ENCODE measurements around the gene FOXA1. TPM values are rescaled to one million over a fixed set of nuclear protein-coding genes. Genes with fewer than 3 reads are reported as not detected.

FOXA1 gene
- total and polyA plus RNA-seq, 9 of the 15 experiments (the other 6 are each of a cell fraction or from before 2014, with no cell fraction given) = 0.20 to 3.0 (median 1.3) TPM

DNA sequence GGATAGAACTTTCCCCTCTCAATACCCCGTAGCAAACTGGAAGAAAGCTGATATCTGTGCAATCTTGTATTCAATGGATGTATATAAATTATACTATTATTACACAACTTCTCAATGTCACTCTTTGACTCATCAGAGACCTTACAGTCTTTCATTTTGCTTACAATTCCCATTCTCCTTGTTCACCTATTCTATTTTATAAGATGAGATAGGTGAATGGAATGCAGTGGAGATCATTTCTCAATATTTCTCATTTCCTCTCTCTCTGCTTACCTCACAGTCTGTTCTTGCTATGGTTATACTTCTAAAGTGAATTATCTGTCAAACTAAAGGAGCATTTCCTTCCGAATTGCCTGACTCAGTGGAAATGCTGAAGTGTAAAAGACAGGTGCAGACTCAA, 14.9 kb downstream of the FOXA1 start:
- Histone ChIP-seq H3K27me3 (ENCODE audit: control insufficient read depth in 2 of 2, insufficient read depth in 2 of 2, low read length in 2 of 2) (no peaks in the 10 kb centered on the region; a peak in 1 of 5 replicates), H4K20me1 (replicated peaks; ENCODE audit: control insufficient read depth, insufficient read depth, low read length) (no peaks in the 10 kb centered on the region), H3K9me1 (ENCODE audit: control insufficient read depth, insufficient read depth, low read length) (no peaks in the 10 kb centered on the region), H3K9ac (ENCODE audit: insufficient read depth in 1 of 2, low read depth in 2 of 2, low read length in 2 of 2) (no peak overlapping the region), H3K79me2 (ENCODE audit: control insufficient read depth, insufficient read depth, low read length) (no peaks in the 10 kb centered on the region), H3K4me2 (ENCODE audit: insufficient read depth, low read length) (no peak overlapping the region), H3K4me1 (replicated peaks in 1 of 2; ENCODE audit: control insufficient read depth in 2 of 2, insufficient read depth in 2 of 2, low read length in 2 of 2) (peaks cover 0 to 9% of the 10 kb centered on the region in 2 experiments; a peak in 1 of 5 replicates), H2AFZ (ENCODE audit: low read depth, low read length) (no peak overlapping the region), H3K27ac (ENCODE audit: extremely low read depth, low read depth, low read length) (no peak overlapping the region), H3K36me3 (ENCODE audit: control insufficient read depth, insufficient read depth, low read length) (no peaks in the 10 kb centered on the region), H3K9me3 (replicated peaks; ENCODE audit: control insufficient read depth, insufficient read depth, low read depth, low read length) (no peaks in the 10 kb centered on the region), H3K4me3 (no peak overlapping the region)
- intact Hi-C loops (cut with micrococcal nuclease) (no loop called here), in situ Hi-C loops (cut with MboI) (loop anchor here (25.0 kb wide), 1 partner anchor 318 kb away; no protein-coding TSS in a partner anchor)
- WGBS (ENCODE audit: insufficient coverage, low coverage, missing lambda C conversion rate) = 0% methylated on average over 2 of the region's 2 CpGs
- BruUV-seq (replicated peaks) = no TSS peak
- ChIA-PET POLR2A (no interaction called here), CTCF (ENCODE audit: low intra/inter-chr PET ratio) (no interaction called here)
- ATAC-seq = no peak
- no peak for FAIRE-seq
- TF ChIP-seq, protein P1, sequence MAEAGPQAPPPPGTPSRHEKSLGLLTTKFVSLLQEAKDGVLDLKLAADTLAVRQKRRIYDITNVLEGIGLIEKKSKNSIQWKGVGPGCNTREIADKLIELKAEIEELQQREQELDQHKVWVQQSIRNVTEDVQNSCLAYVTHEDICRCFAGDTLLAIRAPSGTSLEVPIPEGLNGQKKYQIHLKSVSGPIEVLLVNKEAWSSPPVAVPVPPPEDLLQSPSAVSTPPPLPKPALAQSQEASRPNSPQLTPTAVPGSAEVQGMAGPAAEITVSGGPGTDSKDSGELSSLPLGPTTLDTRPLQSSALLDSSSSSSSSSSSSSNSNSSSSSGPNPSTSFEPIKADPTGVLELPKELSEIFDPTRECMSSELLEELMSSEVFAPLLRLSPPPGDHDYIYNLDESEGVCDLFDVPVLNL (CRISPR knock-in tag; IDR thresholded peaks at IDR 0.05; ENCODE audit: low read depth) = no peak
- TF ChIP-seq C11orf30 (IDR thresholded peaks at IDR 0.05; ENCODE audit: low read depth) (no peak), HDGF (IDR thresholded peaks at IDR 0.05) (no peak), BRD4 (IDR thresholded peaks at IDR 0.05) (no peak)
- DNase-seq (ENCODE audit: extremely low read depth in 1 of 4, low spot score in 3 of 4) = no peak

DNA sequence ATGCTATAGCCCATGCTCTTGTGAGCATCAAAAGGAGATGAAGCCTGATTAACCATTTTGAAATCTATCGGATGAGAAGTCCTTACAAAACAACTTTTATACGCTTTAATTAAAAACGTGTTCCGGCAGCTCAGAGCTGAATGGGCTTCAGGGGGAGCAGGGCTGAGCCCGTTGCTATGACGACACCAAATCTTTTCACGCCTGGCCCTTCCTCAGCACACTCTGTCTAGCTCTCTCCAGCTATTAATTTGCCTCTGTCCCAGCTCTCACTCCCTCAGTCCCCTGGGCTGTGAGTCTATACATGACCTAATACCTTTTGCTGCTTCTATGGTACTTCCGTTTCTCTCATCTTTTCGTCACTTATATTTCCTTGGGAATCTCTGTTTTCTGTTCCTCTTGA, 15.8 kb downstream of the FOXA1 start:
- no peak overlapping the region for H3K4me3 ChIP-seq
- H3K27ac ChIP-seq (ENCODE audit: extremely low read depth, low read depth, low read length) = no peak overlapping the region
- TF ChIP-seq, protein P2, sequence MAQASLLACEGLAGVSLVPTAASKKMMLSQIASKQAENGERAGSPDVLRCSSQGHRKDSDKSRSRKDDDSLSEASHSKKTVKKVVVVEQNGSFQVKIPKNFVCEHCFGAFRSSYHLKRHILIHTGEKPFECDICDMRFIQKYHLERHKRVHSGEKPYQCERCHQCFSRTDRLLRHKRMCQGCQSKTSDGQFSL (CRISPR knock-in tag; IDR thresholded peaks at IDR 0.05) = no peak
- TF ChIP-seq, protein P2 (tag; IDR thresholded peaks at IDR 0.05) = no peak
- TF ChIP-seq RFX1 (IDR thresholded peaks at IDR 0.05) = peak; percentile 60
- ChIA-PET CTCF (ENCODE audit: low intra/inter-chr PET ratio) (no interaction called here), POLR2A (no interaction called here)
- DNase-seq (ENCODE audit: extremely low read depth in 1 of 4, low spot score in 3 of 4) (no peak), ATAC-seq (no peak), FAIRE-seq (no peak)
- no peaks in the 10 kb centered on the region for H3K79me2 ChIP-seq (ENCODE audit: control insufficient read depth, insufficient read depth, low read length)
- 7% methylated on average over 9 of the region's 9 CpGs for WGBS (ENCODE audit: insufficient coverage, low coverage, missing lambda C conversion rate)
- H3K9ac ChIP-seq (ENCODE audit: insufficient read depth in 1 of 2, low read depth in 2 of 2, low read length in 2 of 2) = no peak overlapping the region
- BruUV-seq (replicated peaks) = no TSS peak
- no peak overlapping the region for H2AFZ ChIP-seq (ENCODE audit: low read depth, low read length)
- H4K20me1 ChIP-seq (replicated peaks; ENCODE audit: control insufficient read depth, insufficient read depth, low read length) = no peaks in the 10 kb centered on the region
- H3K4me1 ChIP-seq (replicated peaks in 1 of 2; ENCODE audit: control insufficient read depth in 2 of 2, insufficient read depth in 2 of 2, low read length in 2 of 2) = peaks cover 0 to 9% of the 10 kb centered on the region in 2 experiments; a peak in 1 of 5 replicates
- H3K9me3 ChIP-seq (replicated peaks; ENCODE audit: control insufficient read depth, insufficient read depth, low read depth, low read length) = no peaks in the 10 kb centered on the region
- no peak overlapping the region for H3K4me2 ChIP-seq (ENCODE audit: insufficient read depth, low read length)
- H3K36me3 ChIP-seq (ENCODE audit: control insufficient read depth, insufficient read depth, low read length) = no peaks in the 10 kb centered on the region
- intact Hi-C loops (cut with micrococcal nuclease) = no loop called here
- no peaks in the 10 kb centered on the region for H3K9me1 ChIP-seq (ENCODE audit: control insufficient read depth, insufficient read depth, low read length)
- in situ Hi-C loops (cut with MboI) = loop anchor here (25.0 kb wide), 1 partner anchor 317 kb away; no protein-coding TSS in a partner anchor
- H3K27me3 ChIP-seq (ENCODE audit: control insufficient read depth in 2 of 2, insufficient read depth in 2 of 2, low read length in 2 of 2) = no peaks in the 10 kb centered on the region; a peak in 1 of 5 replicates
